Neural cell (in vitro differentiated cells): Measurements from ENCODE around the gene NPM3. TPM values are rescaled to one million over a fixed set of nuclear protein-coding genes. Genes with fewer than 3 reads are reported as not detected.

Experiments
- H2AFZ ChIP-seq: fragments of 200-600, 300-800 bp; sonication (generic), shearing (Covaris generic); 2 replicates; pipeline ENCODE4 v1.6.0; 2014; ENCODE audit warnings: low read depth, mild to moderate bottlenecking, antibody characterized with exemption, low read length, moderate library complexity
- H3F3A ChIP-seq: fragments of 200-600 bp; shearing (Covaris generic); 2 replicates; pipeline ENCODE4 v1.6.1; 2016; ENCODE audit warnings: mild to moderate bottlenecking, moderate library complexity, mixed read lengths, antibody characterized with exemption, low read length; ENCODE audit not compliant: insufficient read depth, poor library complexity, severe bottlenecking
- H3K27ac ChIP-seq: fragments of 200-600, 300-800 bp; sonication (generic), shearing (Covaris generic); 2 replicates; pipeline ENCODE4 v1.5.1; 2014; ENCODE audit warnings: mild to moderate bottlenecking, low read length, moderate library complexity
- H3K27me3 ChIP-seq: fragments of 300-800, 200-600 bp; sonication (generic), shearing (Covaris generic); 2 replicates; pipeline ENCODE4 v1.6.0; 2014; ENCODE audit warnings: mild to moderate bottlenecking, low read depth, low read length, moderate library complexity; ENCODE audit not compliant: insufficient read depth
- H3K36me3 ChIP-seq: fragments of 300-800, 200-600 bp; sonication (generic), shearing (Covaris generic); 2 replicates; pipeline ENCODE4 v1.5.1; 2014; ENCODE audit warnings: mild to moderate bottlenecking, antibody characterized with exemption, low read length, moderate library complexity; ENCODE audit not compliant: insufficient read depth
- H3K4me2 ChIP-seq: fragments of 300-800, 200-600 bp; sonication (generic), shearing (Covaris generic); 2 replicates; pipeline ENCODE4 v1.6.0; 2014; ENCODE audit warnings: mild to moderate bottlenecking, low read length
- H3K4me3 ChIP-seq: fragments of 300-800, 200-600 bp; sonication (generic), shearing (Covaris generic); 2 replicates; pipeline ENCODE4 v1.5.1; 2014; ENCODE audit warnings: mild to moderate bottlenecking, low read length, moderate library complexity
- H3K79me2 ChIP-seq: fragments of 200-600 bp; shearing (Covaris generic); replicated peaks from 2 replicates; pipeline ENCODE4 v1.6.0; 2014; ENCODE audit warnings: mild to moderate bottlenecking, low read length, moderate library complexity; ENCODE audit not compliant: insufficient read depth
- H3K9ac ChIP-seq: fragments of 300-800, 200-600 bp; sonication (generic), shearing (Covaris generic); 2 replicates; pipeline ENCODE4 v1.6.1; 2016; ENCODE audit warnings: mild to moderate bottlenecking, low read length, mixed read lengths
- H3K9me2 ChIP-seq: fragments of 200-600 bp; shearing (Covaris generic); 2 replicates; pipeline ENCODE4 v1.6.1; 2016; ENCODE audit warnings: mild to moderate bottlenecking, low read length, mixed read lengths; ENCODE audit not compliant: insufficient read depth
- H3K9me3 ChIP-seq: fragments of 200-600, 300-800 bp; sonication (generic), shearing (Covaris generic); 2 replicates; pipeline ENCODE4 v1.6.1; 2016; ENCODE audit warnings: mild to moderate bottlenecking, mixed run types, low read length, moderate library complexity, mixed read lengths
- H4K20me1 ChIP-seq: fragments of 200-600 bp; shearing (Covaris generic); 2 replicates; pipeline ENCODE4 v1.6.1; 2016; ENCODE audit warnings: mild to moderate bottlenecking, mixed run types; ENCODE audit not compliant: insufficient read depth
- CTCF ChIP-seq: fragments of 450-650 bp; IDR thresholded peaks from 2 replicates; pipeline ENCODE4 v1.5.1; 2014; ENCODE audit warnings: antibody characterized with exemption, mild to moderate bottlenecking, moderate library complexity; ENCODE audit not compliant: poor library complexity, severe bottlenecking
- EP300 ChIP-seq: fragments of 450-650 bp; conservative IDR thresholded peaks from 2 replicates; pipeline ENCODE4 v1.6.1; 2014; ENCODE audit warnings: antibody characterized with exemption, mild to moderate bottlenecking, moderate library complexity; ENCODE audit not compliant: poor library complexity, severe bottlenecking
- EZH2 ChIP-seq: fragments of 200-600, 300-800 bp; shearing (Covaris generic), sonication (generic); IDR thresholded peaks from 2 replicates; pipeline ENCODE4 v1.6.1; 2014; ENCODE audit warnings: antibody characterized with exemption, low read length, borderline replicate concordance, mild to moderate bottlenecking; ENCODE audit not compliant: insufficient read depth, poor library complexity, severe bottlenecking
- MXI1 ChIP-seq: fragments of 450-650 bp; conservative IDR thresholded peaks from 2 replicates; pipeline ENCODE4 v1.6.1; 2014; ENCODE audit warnings: antibody characterized with exemption, mild to moderate bottlenecking; ENCODE audit not compliant: poor library complexity, severe bottlenecking
- POLR2AphosphoS5 ChIP-seq: IDR thresholded peaks from 2 replicates; pipeline ENCODE4 v1.6.1; 2012
- RAD21 ChIP-seq: fragments of 450-650 bp; conservative IDR thresholded peaks from 2 replicates; pipeline ENCODE4 v1.6.1; 2014; ENCODE audit warnings: antibody characterized with exemption, mild to moderate bottlenecking, moderate library complexity
- REST ChIP-seq: IDR thresholded peaks from 2 replicates; pipeline ENCODE4 v1.6.1; 2012; ENCODE audit warnings: borderline replicate concordance
- SMC3 ChIP-seq: fragments of 450-650 bp; conservative IDR thresholded peaks from 2 replicates; pipeline ENCODE4 v1.6.1; 2014; ENCODE audit warnings: antibody characterized with exemption, mild to moderate bottlenecking, moderate library complexity; ENCODE audit not compliant: poor library complexity
- TAF1 ChIP-seq: IDR thresholded peaks from 2 replicates; pipeline ENCODE4 v1.6.1; 2012; ENCODE audit warnings: low read depth
- polyA plus RNA-seq: library from polyadenylated mRNA; depleted of rRNA; stranded (reverse); fragments of >200 nt; gene quantifications from 2 replicates; pipeline ENCODE4 v1.2.3, GENCODE V29; 2014

The NPM3 gene
- polyA plus RNA-seq, 1 donor from 2014 or later: 53.0 TPM

GRCh38 chr10:101768791-101769170, 14.5 kb downstream of the NPM3 start:
- no peak overlapping the region for H3K9ac ChIP-seq
- no peak overlapping the region for H3K4me2 ChIP-seq
- H3K9me3 ChIP-seq: no peaks in the 10 kb centered on the region
- peaks cover 24% of the 10 kb centered on the region for H3K27me3 ChIP-seq
- no peaks in the 10 kb centered on the region for H4K20me1 ChIP-seq
- no peaks in the 10 kb centered on the region for H3F3A ChIP-seq
- H3K4me3 ChIP-seq: no peak overlapping the region
- TF ChIP-seq POLR2AphosphoS5 (no peak), MXI1 (no peak), SMC3 (no peak), REST (no peak), CTCF (no peak), RAD21 (no peak), EP300 (no peak), EZH2 (no peak), TAF1 (no peak)
- no peak overlapping the region for H2AFZ ChIP-seq
- H3K27ac ChIP-seq: no peak overlapping the region
- H3K36me3 ChIP-seq: no peaks in the 10 kb centered on the region
- H3K9me2 ChIP-seq: no peaks in the 10 kb centered on the region
- H3K79me2 ChIP-seq: no peaks in the 10 kb centered on the region

GRCh38 chr10:101767966-101768790, 15.1 kb downstream of the NPM3 start:
- H3K4me2 ChIP-seq: no peak overlapping the region
- no peak overlapping the region for H3K4me3 ChIP-seq
- no peak overlapping the region for H3K9ac ChIP-seq
- H3K27me3 ChIP-seq: peaks cover 18% of the 10 kb centered on the region
- no peaks in the 10 kb centered on the region for H3K9me2 ChIP-seq
- H2AFZ ChIP-seq: no peak overlapping the region
- no peaks in the 10 kb centered on the region for H3K79me2 ChIP-seq
- H3K36me3 ChIP-seq: no peaks in the 10 kb centered on the region
- no peaks in the 10 kb centered on the region for H3F3A ChIP-seq
- H3K9me3 ChIP-seq: no peaks in the 10 kb centered on the region
- TF ChIP-seq EZH2: no peak
- no peaks in the 10 kb centered on the region for H4K20me1 ChIP-seq
- H3K27ac ChIP-seq: no peak overlapping the region
